Stimulated activated naive CD8-positive, alpha-beta T cell treated with anti-CD3 and anti-CD28 coated beads, Interleukin-15, Interleukin-2, amounts not matched to agents 100 ng/mL and 50 ng/mL, for 24 hours (primary cell): Measurements from ENCODE around the gene COTL1.

Experiments used
- H3K27ac Mint-ChIP-seq: one replicate; pipeline ENCODE4 v1.8.0; 2021; ENCODE audit warnings: mild to moderate bottlenecking, mixed read lengths
- H3K27me3 Mint-ChIP-seq: one replicate; pipeline ENCODE4 v1.8.0; 2021; ENCODE audit warnings: mixed read lengths
- H3K36me3 Mint-ChIP-seq: one replicate; pipeline ENCODE4 v1.8.0; 2021; ENCODE audit warnings: low read depth, mixed read lengths
- H3K4me1 Mint-ChIP-seq: one replicate; pipeline ENCODE4 v1.8.0; 2021; ENCODE audit warnings: low read depth, mixed read lengths
- H3K4me3 Mint-ChIP-seq: one replicate; pipeline ENCODE4 v1.8.0; 2021; ENCODE audit warnings: mild to moderate bottlenecking, mixed read lengths
- H3K9me3 Mint-ChIP-seq: one replicate; pipeline ENCODE4 v1.8.0; 2021; ENCODE audit warnings: mixed read lengths

COTL1 gene

DNA sequence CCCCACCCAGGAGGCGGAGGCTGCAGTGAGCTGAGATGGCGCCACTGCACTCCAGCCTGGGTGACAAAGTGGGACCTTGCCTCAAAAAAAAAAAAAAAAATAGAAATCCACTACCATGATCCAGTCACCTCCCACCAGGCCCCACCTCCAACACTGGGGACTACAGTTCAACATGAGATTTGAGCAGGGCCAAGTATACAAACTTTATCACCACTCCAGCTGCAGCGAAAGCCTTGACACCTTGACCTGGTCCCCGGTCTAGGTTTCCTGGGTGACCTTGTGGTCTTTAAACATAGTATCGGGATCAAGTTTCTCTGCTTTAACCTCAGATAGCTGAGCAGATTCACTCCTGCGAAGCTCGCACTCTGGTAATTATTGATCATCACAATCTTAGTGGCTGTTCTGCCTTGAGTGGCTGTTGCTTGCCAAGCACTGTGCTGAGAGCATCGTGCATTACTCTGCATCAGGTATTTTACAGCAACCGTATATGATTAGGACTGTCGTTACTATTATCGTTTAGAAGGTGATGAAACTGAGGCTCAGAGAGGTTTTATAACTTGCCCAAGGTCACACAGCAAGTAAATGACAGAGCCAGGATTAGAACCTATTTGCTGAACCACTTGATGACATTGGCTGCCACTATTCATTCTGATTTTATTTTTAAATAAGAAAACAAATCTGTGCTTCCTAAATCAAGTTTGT is 63.1 kb downstream of the COTL1 start:
- Mint-ChIP-seq H3K4me1 (peaks cover 49% of the 10 kb centered on the region), H3K36me3 (peaks cover 8% of the 10 kb centered on the region), H3K27ac (peak overlapping the region; percentile 92), H3K9me3 (no peaks in the 10 kb centered on the region), H3K27me3 (no peaks in the 10 kb centered on the region), H3K4me3 (peak overlapping the region; percentile 88)

DNA sequence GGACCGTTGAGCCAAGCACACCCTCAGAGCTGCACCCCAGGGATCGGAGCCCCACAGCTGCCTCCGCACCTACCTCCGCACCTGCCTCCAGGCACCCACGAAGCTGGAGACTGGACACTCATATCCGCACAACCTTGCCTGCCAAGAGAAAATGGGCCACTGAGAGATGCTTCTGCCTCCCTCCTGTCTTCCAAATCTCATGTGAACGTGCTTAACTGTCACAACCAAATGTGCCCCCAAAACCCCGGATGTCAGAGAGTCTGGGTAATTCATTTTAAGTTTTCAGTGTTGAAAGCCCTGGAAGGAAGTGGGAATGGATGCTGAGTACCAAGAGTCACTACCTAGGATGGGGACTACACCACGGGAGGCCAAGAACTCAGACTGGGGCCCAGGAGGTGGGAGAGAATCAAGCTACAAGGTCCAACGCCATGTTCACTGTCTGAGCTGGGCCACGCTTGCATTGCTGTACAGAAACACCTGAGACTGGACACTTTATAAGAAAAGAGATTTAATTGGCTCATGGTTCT is 63.9 kb downstream of the COTL1 start:
- Mint-ChIP-seq H3K36me3 (peaks cover 8% of the 10 kb centered on the region), H3K4me1 (peaks cover 58% of the 10 kb centered on the region), H3K9me3 (no peaks in the 10 kb centered on the region), H3K4me3 (peak overlapping the region; percentile 88), H3K27me3 (no peaks in the 10 kb centered on the region), H3K27ac (peak overlapping the region; percentile 92)

DNA sequence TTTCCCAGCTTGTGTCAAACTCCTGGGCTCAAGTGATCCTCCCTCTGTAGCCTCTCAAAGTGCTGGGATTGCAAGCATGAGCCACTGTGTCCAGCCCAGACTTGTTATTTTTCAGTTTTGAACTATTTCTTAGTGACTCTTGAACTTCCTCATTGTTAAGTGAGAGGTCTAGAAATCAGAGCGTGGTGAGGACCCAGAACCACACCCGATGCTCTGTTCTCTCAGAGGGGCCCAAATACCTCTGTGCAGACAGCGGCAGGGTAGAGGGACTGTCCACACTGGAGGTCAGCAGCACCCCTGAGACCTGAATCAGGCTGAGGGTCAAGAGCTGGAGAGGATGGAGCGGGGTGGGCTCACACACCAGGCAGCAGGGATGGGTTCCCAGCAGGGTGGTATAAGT is 65.7 kb downstream of the COTL1 start:
- Mint-ChIP-seq H3K27me3 (no peaks in the 10 kb centered on the region), H3K9me3 (no peaks in the 10 kb centered on the region), H3K27ac (peak overlapping the region; percentile 82), H3K36me3 (peaks cover 11% of the 10 kb centered on the region), H3K4me1 (peaks cover 69% of the 10 kb centered on the region), H3K4me3 (peak overlapping the region; percentile 88)

DNA sequence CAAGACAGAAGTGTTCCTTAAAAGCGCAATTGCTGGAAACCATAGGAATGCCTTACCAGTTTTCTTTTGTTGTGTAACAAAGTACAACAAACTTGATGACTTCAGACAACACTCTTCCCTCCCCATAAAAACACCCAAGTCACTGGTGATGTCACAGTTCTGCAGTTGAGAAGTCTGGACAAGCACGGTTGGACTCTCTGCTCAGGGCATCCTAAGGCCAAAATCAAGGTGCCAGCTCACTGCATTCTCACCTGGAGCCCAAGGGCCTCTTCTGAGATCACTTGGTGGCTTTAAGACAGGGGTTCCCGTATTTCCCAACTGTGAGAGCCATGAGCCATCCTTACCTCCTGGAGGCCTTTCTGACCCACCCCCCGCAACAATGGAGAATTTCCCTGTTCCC is 67.8 kb downstream of the COTL1 start:
- Mint-ChIP-seq H3K27ac (peak overlapping the region; percentile 98), H3K27me3 (no peaks in the 10 kb centered on the region), H3K4me3 (peak overlapping the region; percentile 85), H3K4me1 (peaks cover 83% of the 10 kb centered on the region), H3K36me3 (peaks cover 20% of the 10 kb centered on the region), H3K9me3 (no peaks in the 10 kb centered on the region)

DNA sequence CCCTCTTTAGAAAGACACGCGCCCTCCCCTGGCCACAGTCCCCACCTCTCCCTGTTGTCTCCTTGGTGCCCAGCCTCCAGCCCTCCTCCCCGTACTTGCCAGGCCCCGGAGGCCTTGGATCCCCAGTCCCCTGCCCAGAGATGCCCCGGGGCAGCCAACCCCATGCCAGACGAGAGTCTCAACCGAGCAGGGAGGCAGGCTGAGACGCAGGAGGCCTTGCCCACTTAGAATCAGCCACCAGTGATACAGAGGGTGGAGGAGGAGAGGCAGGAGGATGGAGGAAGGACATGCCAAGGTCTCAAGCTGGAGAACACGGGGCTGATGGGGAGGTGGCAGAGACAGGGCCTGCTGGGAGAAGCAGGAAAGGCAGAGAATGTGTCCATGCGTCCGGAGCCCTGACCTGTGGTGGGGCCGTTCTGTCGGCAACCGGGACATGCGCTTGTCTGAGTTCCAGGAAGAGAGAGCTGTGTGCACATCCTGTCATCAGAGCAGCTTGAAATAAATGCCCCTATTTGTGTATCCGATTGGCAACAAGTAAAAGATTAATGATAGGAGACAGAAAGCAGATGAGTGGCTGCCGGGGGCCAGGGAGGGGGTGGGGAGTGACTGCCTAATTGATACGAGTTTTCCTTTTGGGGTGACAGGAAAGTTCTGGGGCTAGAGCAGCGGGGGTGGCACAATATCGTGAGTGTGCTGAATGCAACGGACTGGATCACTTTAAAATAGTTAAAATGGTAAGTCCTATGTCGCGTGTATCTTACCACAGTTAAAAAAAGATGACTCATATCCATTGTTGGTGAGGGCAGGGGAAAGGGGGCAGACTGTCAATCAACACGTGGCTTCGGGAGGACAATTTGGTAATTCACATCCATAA is 68.7 kb downstream of the COTL1 start:
- peak overlapping the region; percentile 85 for H3K4me3 Mint-ChIP-seq
- H3K36me3 Mint-ChIP-seq: peaks cover 20% of the 10 kb centered on the region
- H3K27ac Mint-ChIP-seq: peak overlapping the region; percentile 98
- H3K4me1 Mint-ChIP-seq: peaks cover 84% of the 10 kb centered on the region
- no peaks in the 10 kb centered on the region for H3K27me3 Mint-ChIP-seq
- no peaks in the 10 kb centered on the region for H3K9me3 Mint-ChIP-seq

DNA sequence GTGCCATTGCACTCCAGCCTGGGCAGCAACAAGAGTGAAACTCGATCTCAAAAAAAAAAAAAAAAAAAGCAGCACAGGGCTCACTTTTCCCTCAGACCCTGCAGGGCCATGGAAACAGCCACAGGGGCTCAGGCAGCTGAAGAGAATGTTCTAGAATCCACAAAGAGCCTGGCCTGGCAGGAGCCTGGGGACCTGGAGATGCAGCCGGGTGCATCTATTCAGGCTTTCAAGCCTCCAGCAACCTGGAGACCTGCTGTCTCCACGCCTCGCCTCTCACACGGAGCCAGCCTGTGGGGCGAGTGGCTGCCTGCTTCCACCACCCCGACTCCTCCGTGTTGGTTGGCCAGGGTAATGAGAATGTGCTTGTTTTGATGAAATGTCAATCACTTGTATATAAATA is 69.4 kb downstream of the COTL1 start:
- Mint-ChIP-seq H3K4me3 (peak overlapping the region; percentile 85), H3K27me3 (no peaks in the 10 kb centered on the region), H3K36me3 (peaks cover 20% of the 10 kb centered on the region), H3K4me1 (peaks cover 84% of the 10 kb centered on the region), H3K9me3 (no peaks in the 10 kb centered on the region), H3K27ac (peak overlapping the region; percentile 98)

DNA sequence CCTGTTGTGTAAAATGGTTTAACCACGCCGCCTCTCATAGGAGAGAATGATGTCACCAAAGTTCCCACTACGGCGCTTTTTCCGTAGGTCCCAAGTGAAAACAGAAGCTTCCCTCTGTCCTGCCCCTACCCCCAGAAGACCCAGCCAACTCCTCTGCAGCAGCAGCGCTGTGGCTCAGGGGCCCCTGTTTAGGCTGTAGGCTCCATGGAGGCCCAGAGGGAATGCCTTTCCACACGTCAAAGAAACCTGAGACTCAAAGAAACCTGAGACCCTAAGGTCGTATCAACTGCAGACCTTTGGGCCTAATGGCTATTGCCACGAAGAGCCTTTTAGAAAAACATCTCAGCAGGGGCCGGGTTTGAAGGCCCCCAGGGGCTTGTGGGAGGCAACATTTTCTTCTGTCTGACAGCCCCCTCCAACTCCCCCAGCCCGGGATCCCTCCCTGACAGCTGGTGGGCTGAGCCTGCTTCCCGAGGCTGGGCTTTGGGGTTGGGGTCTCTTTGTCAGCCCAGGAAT is 70.3 kb downstream of the COTL1 start:
- Mint-ChIP-seq H3K27ac (peak overlapping the region; percentile 98), H3K36me3 (peaks cover 20% of the 10 kb centered on the region), H3K9me3 (no peaks in the 10 kb centered on the region)

DNA sequence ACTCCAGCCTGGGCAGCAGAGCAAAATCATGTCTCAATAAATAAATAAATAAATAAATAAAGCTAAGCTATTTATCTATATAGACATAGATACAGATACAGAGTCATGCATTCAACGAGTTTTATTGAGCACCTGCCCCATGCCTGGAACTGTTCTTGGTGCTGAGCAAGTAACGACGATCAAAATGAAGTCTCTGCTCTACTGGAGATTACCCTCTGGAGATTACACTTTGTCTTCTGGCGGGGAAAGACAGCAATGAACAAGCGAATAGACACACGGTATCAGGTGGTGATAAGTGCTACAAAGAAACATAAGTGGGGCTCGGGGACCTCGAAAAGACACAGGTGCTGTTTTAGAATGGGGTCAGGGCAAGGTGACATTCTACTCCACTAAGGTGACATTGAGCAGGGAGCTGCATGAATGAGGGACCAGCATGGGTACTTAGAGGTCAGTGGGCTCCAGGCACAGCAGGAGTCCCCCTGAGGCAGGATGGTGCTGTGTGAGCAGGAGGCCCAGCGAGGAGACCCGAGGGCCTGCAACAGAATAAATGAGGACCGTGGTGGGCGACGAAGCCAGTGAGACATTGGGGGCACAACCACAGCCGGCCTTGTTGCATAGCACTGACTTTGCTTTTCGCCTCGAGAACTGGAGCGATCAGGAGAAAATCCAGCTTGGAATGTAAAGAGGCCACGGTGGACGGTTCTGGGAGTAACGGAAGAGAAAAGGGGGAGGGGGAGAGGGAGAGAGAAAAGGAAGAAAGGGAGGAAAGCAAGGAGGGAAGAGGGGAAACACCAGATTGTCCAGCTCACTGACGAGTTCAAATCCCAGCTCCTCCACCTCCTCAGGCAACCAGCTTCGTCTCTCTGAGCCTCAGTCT is 71.0 kb downstream of the COTL1 start:
- H3K36me3 Mint-ChIP-seq: peaks cover 15% of the 10 kb centered on the region
- peak overlapping the region; percentile 85 for H3K4me3 Mint-ChIP-seq
- no peaks in the 10 kb centered on the region for H3K27me3 Mint-ChIP-seq
- H3K9me3 Mint-ChIP-seq: no peaks in the 10 kb centered on the region
- H3K4me1 Mint-ChIP-seq: peaks cover 71% of the 10 kb centered on the region
- peak overlapping the region; percentile 98 for H3K27ac Mint-ChIP-seq

More for the DNA sequence above, 70.3 kb downstream of the COTL1 start:
- Mint-ChIP-seq H3K4me3 (peak overlapping the region; percentile 85), H3K27me3 (no peaks in the 10 kb centered on the region), H3K4me1 (peaks cover 78% of the 10 kb centered on the region)

DNA sequence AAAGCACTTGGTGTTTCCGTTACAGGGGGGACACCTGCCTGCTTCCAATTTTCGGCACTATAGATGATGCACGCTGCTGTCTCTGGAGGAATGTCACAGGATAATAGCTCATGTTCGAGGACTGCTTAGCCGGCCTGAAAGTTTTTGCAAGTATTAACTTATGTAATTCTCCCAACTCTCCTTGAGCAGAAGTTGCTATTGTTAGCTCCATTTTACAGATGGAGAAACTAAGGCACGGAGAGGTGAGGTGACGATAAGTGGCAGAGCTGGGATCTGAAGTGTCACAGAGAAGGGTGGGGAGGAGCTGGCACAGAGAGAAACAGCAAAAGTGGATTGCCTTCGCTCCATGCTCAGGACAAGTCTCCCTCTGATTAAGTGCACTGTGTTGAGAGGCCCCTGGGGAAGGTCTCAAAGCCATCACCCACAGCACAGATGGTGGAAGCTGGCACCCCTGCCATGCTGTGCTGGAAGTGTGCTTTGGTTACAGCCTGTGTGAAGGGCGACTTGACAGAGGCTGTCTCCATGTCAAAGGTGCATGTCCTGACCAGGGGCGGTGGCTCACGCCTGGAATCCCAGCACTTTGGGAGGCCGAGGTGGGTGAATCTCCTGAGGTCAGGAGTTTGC is 72.7 kb downstream of the COTL1 start:
- Mint-ChIP-seq H3K9me3 (no peaks in the 10 kb centered on the region), H3K4me3 (no peak overlapping the region), H3K4me1 (peaks cover 64% of the 10 kb centered on the region), H3K27me3 (no peaks in the 10 kb centered on the region), H3K36me3 (peaks cover 12% of the 10 kb centered on the region), H3K27ac (no peak overlapping the region)

DNA sequence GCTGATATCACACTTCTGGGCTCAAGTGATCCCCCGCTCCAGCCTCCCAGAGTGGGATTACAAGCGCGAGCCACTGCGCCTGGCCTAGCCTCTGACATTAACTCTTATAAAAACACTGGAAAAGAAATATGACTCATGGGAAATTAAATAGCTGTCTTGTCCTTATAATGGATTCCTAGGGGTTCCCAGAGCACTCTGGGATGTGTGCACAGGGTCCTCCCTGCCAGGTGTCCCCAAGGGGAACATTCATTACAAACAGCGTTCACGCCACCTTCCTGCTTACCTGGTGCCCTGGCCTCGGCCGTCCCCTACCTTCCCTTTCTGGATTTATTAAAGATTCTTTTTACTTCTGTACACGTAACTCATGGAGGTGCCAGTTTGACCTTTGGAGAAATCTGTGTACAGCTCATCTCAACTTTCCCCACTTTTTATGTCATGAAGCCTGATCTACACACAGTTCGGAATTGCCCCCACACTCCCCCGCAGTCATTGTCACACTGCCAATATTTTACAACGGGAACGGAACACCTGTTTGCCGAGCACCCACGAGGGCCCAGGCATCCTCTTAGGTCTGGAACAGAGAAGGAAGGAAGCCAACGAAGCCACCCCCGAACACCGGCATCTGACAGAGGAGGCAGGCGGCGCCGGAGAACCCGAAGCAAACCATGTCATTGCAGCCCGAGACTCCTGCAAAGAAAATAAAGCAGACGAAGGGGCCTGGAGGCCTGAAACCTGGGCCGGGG is 73.7 kb downstream of the COTL1 start:
- peaks cover 12% of the 10 kb centered on the region for H3K36me3 Mint-ChIP-seq
- no peaks in the 10 kb centered on the region for H3K9me3 Mint-ChIP-seq
- H3K27me3 Mint-ChIP-seq: no peaks in the 10 kb centered on the region
- H3K4me1 Mint-ChIP-seq: peaks cover 54% of the 10 kb centered on the region
- H3K27ac Mint-ChIP-seq: peak overlapping the region; percentile 83
- peak overlapping the region; percentile 39 for H3K4me3 Mint-ChIP-seq

DNA sequence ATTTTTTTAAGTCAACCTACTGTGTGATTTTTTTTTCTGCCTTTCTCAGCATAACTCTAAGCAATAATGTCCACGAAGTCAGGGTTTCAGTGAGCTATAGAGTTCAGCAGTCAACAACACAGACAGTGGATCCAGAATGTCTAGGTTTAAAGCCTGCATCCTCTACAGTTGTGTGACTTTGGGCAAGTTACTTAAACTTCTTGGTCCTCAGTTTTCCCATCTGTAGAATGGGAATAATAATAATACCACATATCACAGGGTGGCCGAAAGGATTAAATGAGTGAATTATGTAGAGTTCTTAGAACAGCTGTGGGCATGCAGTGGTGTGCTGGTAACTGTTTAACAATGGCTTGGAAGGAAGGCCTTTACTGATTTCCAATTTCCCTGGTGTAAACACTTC is 74.6 kb downstream of the COTL1 start:
- Mint-ChIP-seq H3K36me3 (peaks cover 12% of the 10 kb centered on the region), H3K27ac (no peak overlapping the region), H3K27me3 (no peaks in the 10 kb centered on the region), H3K4me3 (no peak overlapping the region), H3K9me3 (no peaks in the 10 kb centered on the region), H3K4me1 (peaks cover 50% of the 10 kb centered on the region)

DNA sequence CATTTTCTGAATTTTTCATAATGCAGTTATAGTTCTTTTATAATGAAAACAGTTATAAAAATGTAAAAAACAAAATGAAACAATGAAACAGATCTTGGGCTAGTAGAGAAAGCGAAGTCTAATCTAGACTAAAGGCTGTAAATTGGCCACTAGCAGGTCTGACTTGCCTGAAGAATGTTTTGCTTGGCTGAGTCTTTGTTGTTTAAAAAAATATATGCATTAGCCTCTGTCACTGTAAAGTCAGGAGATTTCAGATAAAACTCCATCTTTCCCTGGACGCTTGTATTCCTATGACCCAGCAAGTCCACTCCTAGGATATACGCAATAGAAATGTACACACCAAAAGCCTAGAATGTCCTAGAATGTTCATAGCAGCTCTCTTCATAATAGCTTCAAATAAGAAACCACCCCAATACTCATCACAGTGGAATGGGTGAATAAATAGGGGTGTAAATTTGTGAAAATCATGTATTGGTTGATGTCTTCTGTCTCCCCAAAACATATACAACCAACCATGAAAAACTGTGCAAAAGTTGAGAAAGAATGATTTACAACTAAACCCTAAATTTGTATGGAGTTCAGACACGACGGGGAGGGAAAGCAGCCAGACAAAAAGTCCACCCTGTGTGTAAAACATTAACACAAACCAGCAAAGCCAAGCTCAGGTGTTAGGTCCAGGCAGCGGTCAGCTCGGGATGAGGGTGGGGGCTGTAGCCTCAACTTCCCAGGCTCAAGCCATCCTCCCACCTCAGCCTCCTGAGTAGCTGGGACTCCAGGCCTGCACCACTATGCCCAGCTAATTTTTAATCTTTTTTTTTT is 75.7 kb downstream of the COTL1 start:
- Mint-ChIP-seq H3K9me3 (no peaks in the 10 kb centered on the region), H3K4me1 (peaks cover 41% of the 10 kb centered on the region), H3K4me3 (no peak overlapping the region), H3K36me3 (peaks cover 10% of the 10 kb centered on the region), H3K27me3 (no peaks in the 10 kb centered on the region), H3K27ac (peak overlapping the region; percentile 49)

DNA sequence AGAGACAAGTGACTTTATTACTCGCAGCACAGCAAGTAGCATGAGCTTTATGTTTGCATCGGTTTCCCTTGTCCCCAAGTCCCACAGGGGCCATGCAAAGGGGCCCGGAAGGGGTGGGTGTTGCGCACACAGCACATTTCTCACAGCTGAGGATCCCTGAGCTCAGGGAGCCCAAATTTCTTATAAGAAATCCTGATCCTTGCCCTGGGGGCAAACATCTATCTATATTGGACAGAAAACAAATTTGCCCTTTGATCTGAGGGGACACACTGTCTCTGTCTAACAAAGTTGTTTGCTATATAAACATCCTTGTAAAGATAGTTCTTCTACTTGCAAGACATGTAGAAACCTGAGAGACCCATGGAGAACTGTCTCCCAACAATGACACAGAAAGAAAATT is 77.7 kb downstream of the COTL1 start:
- peaks cover 21% of the 10 kb centered on the region for H3K4me1 Mint-ChIP-seq
- H3K4me3 Mint-ChIP-seq: no peak overlapping the region
- H3K27me3 Mint-ChIP-seq: no peaks in the 10 kb centered on the region
- H3K27ac Mint-ChIP-seq: no peak overlapping the region
- H3K36me3 Mint-ChIP-seq: no peaks in the 10 kb centered on the region
- no peaks in the 10 kb centered on the region for H3K9me3 Mint-ChIP-seq
